ENCODE data around the gene ESCO1.
"Not testable (repeated sequence)": the region's sequence is repeated elsewhere in the genome, so short reads cannot be mapped to it uniquely, and the experiment has no call there.

The ESCO1 gene

DNA sequence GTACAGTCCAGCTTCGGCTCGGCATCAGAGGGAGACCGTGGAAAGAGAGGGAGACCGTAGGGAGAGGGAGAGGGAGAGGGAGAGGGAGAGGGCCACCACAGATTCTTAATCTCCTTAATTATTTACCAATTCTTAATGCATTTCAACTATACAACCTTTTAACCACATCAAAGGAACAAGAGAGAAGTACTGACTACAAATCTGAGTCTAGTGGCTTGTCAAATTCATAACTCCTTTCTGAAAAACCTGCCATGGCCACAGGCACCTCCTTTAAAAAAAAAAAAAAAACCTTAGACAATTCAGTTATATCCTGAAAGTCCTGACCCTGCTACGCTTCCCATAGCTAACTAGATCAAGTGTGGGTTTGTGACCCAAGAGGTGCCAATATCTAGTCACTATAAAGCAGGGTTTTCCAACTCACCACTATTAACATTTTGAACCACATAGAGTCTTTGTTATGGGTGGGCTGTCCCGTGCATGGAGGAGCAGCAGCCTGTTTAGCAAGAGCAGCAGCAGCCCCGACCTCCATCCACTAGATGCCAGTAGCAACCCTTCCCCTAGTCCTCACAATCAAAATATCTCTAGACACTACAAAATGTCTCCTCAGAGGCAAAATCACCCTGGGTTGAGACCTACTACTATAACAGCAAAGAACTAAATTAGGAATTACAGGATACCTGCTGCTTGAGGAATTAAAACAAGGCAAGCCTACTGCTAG is 6.8 kb downstream of the ESCO1 start:
- no peak for DNase-seq (ENCODE audit: low read depth, low spot score)

- not testable (repeated sequence) for DNase-seq (ENCODE audit: low read depth, low spot score)
Measured at GRCh38 chr18:21592361-21592760, 8.1 kb downstream of the ESCO1 start.

GRCh38 chr18:21584391-21584790 is 16.1 kb downstream of the ESCO1 start:
- no peak for DNase-seq (ENCODE audit: low read depth, low spot score)

DNA sequence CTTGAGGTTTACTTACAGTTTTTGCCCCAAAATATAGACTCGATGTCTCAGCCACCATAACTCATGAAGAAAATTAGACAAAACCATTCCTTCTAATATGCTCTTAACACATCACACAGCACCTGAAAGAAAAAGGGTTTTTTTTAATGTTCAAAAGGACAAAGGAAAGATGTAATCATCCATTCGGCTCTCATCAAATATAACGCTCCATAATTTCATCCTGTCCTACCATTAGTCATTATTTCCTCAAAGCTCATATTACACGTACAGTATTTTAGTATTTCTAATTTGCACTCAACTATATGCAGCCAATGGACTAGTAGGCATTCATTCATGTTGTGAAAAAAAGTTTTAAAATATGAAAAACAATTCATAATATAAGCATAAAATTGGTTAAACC is 24.8 kb downstream of the ESCO1 start:
- DNase-seq (ENCODE audit: low read depth, low spot score), result no peak

GRCh38 chr18:21571772-21572171 is 28.7 kb downstream of the ESCO1 start:
- DNase-seq (ENCODE audit: low read depth, low spot score), result no peak

- DNase-seq (ENCODE audit: low read depth, low spot score), result no peak
Measured at GRCh38 chr18:21559195-21559594, 41.3 kb downstream of the ESCO1 start.

DNA sequence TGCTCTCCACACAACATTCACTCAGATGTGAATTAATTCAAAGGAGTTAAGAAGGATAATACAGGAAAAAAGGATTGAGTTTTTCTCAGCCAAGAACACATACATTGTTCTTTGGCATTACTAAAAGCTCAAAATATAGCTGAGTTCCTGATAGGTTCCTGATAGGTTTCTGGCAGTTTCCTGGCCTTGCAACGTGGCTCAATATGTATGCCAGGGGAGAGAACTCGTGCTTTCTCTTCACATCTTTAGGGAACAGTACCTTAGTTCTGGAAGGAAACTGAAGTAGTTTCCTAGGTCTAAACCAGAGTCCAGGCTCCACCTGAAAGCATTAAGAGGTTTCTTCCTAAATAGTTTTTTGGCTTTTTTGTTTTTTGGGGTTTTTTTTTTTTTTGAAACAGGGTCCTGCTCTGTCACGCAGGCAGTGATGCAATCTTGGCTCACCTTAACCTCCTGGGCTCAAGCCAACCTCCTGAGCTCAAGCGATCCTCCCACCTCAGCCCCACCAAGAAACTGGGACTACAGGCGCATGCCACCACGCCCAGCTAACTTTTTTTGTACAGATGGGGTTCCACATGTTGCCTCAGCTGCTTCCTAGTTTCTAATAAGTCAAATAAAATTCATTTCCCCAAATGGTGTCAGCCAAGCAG is 42.8 kb downstream of the ESCO1 start:
- no peak for DNase-seq (ENCODE audit: low read depth, low spot score)

GRCh38 chr18:21550510-21550970 is 50.0 kb downstream of the ESCO1 start:
- DNase-seq (ENCODE audit: low read depth, low spot score), result no peak

GRCh38 chr18:21548647-21549046 is 51.9 kb downstream of the ESCO1 start:
- no peak for DNase-seq (ENCODE audit: low read depth, low spot score)

DNA sequence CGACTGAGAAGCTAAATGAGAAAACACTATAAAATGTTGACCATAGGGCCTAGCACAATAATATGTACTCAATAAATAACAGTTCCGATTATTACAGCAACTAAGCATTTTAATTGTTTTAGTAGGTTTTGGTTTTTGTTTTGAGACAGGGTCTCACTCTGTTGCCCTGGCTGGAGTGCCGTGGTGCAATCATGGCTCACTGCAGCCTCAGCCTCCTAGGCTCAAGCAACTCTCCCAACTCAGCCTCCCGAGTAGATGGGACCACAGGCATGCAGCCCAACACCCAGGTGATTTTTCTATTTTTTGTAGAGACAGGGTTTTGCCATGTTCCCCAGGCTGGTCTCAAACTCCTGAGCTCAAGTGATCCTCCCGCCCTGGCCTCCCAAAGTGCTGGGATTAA is 54.1 kb downstream of the ESCO1 start:
- DNase-seq (ENCODE audit: low read depth, low spot score), result no peak

GRCh38 chr18:21538230-21538629 is 62.3 kb downstream of the ESCO1 start:
- DNase-seq (ENCODE audit: low read depth, low spot score), result no peak

GRCh38 chr18:21534327-21534726 is 66.2 kb downstream of the ESCO1 start:
- DNase-seq (ENCODE audit: low read depth, low spot score), result no peak

GRCh38 chr18:21526463-21526862 is 74.0 kb downstream of the ESCO1 start:
- DNase-seq (ENCODE audit: low read depth, low spot score), result no peak

- no peak for DNase-seq (ENCODE audit: low read depth, low spot score)
Measured at GRCh38 chr18:21525916-21526315, 74.6 kb downstream of the ESCO1 start.

GRCh38 chr18:21522530-21522929 is 78.0 kb downstream of the ESCO1 start:
- no peak for DNase-seq (ENCODE audit: low read depth, low spot score)

DNA sequence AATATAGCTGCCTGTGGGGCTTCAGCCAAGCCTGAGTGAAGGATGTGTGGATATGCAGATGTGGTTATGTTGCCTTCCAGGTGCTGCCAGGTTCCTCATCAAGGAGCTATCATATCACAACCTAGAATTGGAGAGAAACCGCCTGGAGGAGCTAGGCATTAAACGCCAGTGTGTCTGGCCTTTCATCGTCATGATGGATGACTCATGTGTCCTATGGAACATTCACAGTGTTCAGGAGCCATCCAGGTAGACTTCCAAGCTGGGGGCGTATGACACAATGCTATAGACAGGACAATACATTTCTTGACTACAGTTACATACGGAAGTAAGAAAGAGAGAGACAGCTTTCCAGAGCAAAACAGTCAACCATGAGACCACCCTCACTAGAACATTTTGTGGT is 86.8 kb downstream of the ESCO1 start:
- no peak for DNase-seq (ENCODE audit: low read depth, low spot score)

- no peak for DNase-seq (ENCODE audit: low read depth, low spot score)
Measured at GRCh38 chr18:21513292-21513691, 87.2 kb downstream of the ESCO1 start.

GRCh38 chr18:21509062-21509461 is 91.4 kb downstream of the ESCO1 start:
- DNase-seq (ENCODE audit: low read depth, low spot score), result no peak

GRCh38 chr18:21507913-21508701 is 92.4 kb downstream of the ESCO1 start:
- no peak for DNase-seq (ENCODE audit: low read depth, low spot score)

DNA sequence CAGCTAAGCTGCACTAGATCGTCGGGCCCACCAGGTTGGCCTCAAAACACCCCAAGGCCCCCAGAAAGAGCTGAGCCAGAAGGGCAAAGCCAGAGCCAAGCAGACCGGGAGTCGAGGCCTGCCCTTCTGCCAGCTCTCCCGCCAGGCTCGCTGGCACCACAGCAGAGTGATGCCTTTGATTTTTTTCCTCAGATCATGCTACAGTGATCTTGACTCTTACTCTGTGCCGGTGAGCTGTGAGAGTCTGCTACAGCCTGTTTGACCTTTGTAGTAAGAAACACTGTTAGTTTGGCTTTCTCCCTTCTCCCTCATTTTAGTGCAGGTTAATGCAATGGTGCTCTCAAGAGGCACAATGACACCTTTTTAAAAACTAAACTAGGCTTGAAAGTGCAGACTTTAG is 97.8 kb downstream of the ESCO1 start:
- DNase-seq (ENCODE audit: low read depth, low spot score), result no peak

DNA sequence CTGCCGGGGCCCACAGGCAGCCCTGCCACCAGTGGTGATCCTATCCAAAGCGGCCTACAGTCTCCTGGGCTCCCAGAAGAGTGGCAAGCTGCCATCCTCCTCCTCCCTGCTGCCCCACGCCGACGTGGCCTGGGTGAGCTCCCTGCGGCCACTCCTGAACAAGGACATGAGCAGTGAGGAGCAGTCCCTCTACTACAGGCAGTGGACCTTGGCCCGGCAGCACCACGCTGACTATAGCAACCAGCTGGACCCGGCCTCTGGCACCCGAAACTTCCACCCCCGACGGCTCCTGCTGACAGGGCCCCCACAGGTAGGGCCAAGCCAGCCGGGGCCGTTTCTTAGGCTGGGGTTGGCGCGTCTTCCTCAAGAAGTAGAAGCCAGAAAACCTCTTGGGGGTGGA is 100.5 kb downstream of the ESCO1 start:
- DNase-seq (ENCODE audit: low read depth, low spot score), result no peak

- no peak for DNase-seq (ENCODE audit: low read depth, low spot score)
Measured at GRCh38 chr18:21496277-21496835, 104.1 kb downstream of the ESCO1 start.
